ENCODE data around the gene SFRP4. TPM values are rescaled to one million over a fixed set of nuclear protein-coding genes. Genes with fewer than 3 reads are reported as not detected.

Gene SFRP4
- total RNA-seq, 1 donor from 2014 or later = 0.06 TPM

GRCh38 chr7:37901236-37901827, 15.3 kb downstream of the SFRP4 start:
- H3K4me3 ChIP-seq (ENCODE audit: low read depth, low read length) = no peak overlapping the region
- TF ChIP-seq CTCF (conservative IDR thresholded peaks at IDR 0.05; ENCODE audit: low read depth, low read length) = peak; percentile 68
- DNase-seq (ENCODE audit: low read depth) = no peak

- H3K4me3 ChIP-seq (ENCODE audit: low read depth, low read length) = no peak overlapping the region
- peak; percentile 83 for DNase-seq (ENCODE audit: low read depth)
- no peak for TF ChIP-seq CTCF (conservative IDR thresholded peaks at IDR 0.05; ENCODE audit: low read depth, low read length)
These were observed 16.8 kb downstream of the SFRP4 start for GRCh38 chr7:37899712-37900247.

GRCh38 chr7:37894671-37895070, 21.9 kb downstream of the SFRP4 start:
- no peak for DNase-seq (ENCODE audit: low read depth)
- H3K4me3 ChIP-seq (ENCODE audit: low read depth, low read length) = no peak overlapping the region
- TF ChIP-seq CTCF (conservative IDR thresholded peaks at IDR 0.05; ENCODE audit: low read depth, low read length) = no peak

GRCh38 chr7:37893359-37893758, 23.3 kb downstream of the SFRP4 start:
- no peak for DNase-seq (ENCODE audit: low read depth)
- TF ChIP-seq CTCF (conservative IDR thresholded peaks at IDR 0.05; ENCODE audit: low read depth, low read length) = peak; percentile 18

GRCh38 chr7:37882086-37882485, 34.5 kb downstream of the SFRP4 start:
- H3K4me3 ChIP-seq (ENCODE audit: low read depth, low read length) = no peak overlapping the region
- no peak for TF ChIP-seq CTCF (conservative IDR thresholded peaks at IDR 0.05; ENCODE audit: low read depth, low read length)
- no peak for DNase-seq (ENCODE audit: low read depth)

More at GRCh38 chr7:37893359-37893758, 23.3 kb downstream of the SFRP4 start:
- no peak overlapping the region for H3K4me3 ChIP-seq (ENCODE audit: low read depth, low read length)

Other genes starting within 250 kb of the SFRP4 start
- not detected in 2 replicates for gene GPR141, start 233.1 kb downstream of the SFRP4 start, total RNA-seq
- not detected in 2 replicates for gene NME8, start 68.2 kb downstream of the SFRP4 start, total RNA-seq
- gene EPDR1, start 3.8 kb upstream of the SFRP4 start, total RNA-seq = 33.6 and 39.3 TPM in 2 replicates